Epithelial cell of proximal tubule (primary cell): ENCODE data around the gene GAREM2. TPM values are rescaled to one million over a fixed set of nuclear protein-coding genes. Genes with fewer than 3 reads are reported as not detected.

Experiments
- DNase-seq: peaks from one replicate; pipeline ENCODE4 v3.0.0-alpha.2; 2011; ENCODE audit warnings: low read depth
- H3K4me3 ChIP-seq: 2 replicates; pipeline ENCODE4 v1.5.1; 2011; ENCODE audit warnings: low read depth, mild to moderate bottlenecking, low read length
- CTCF ChIP-seq: conservative IDR thresholded peaks from 2 replicates; pipeline ENCODE4 v1.5.1; 2012; ENCODE audit warnings: low read depth, mild to moderate bottlenecking, low read length
- total RNA-seq: library from RNA; depleted of rRNA; stranded (reverse); fragments of >200 nt; gene quantifications from 2 replicates; pipeline ENCODE4 v1.2.3, GENCODE V29; 2015

GAREM2 gene
- total RNA-seq, 1 donor from 2014 or later = 1.9 TPM

GRCh38 chr2:26139269-26140183 lies 33.4 kb upstream of the GAREM2 start:
- no peak for TF ChIP-seq CTCF
- no peak for DNase-seq
- no peak overlapping the region for H3K4me3 ChIP-seq

- H3K4me3 ChIP-seq = no peak overlapping the region
- TF ChIP-seq CTCF = no peak
- DNase-seq = no peak
Observed at GRCh38 chr2:26141145-26141769, 31.6 kb upstream of the GAREM2 start.

GRCh38 chr2:26144031-26144430 lies 28.9 kb upstream of the GAREM2 start:
- DNase-seq = no peak
- no peak for TF ChIP-seq CTCF
- no peak overlapping the region for H3K4me3 ChIP-seq

GRCh38 chr2:26144953-26145680 lies 27.8 kb upstream of the GAREM2 start:
- TF ChIP-seq CTCF = peak; percentile 78
- no peak for DNase-seq
- no peak overlapping the region for H3K4me3 ChIP-seq

- no peak overlapping the region for H3K4me3 ChIP-seq
- DNase-seq = no peak
- no peak for TF ChIP-seq CTCF
Observed at GRCh38 chr2:26148501-26148900, 24.4 kb upstream of the GAREM2 start.

GRCh38 chr2:26150243-26150642 lies 22.6 kb upstream of the GAREM2 start:
- H3K4me3 ChIP-seq = no peak overlapping the region
- TF ChIP-seq CTCF = no peak
- no peak for DNase-seq
